ENCODE measurements around the gene CNN2. TPM values are rescaled to one million over a fixed set of nuclear protein-coding genes. Genes with fewer than 3 reads are reported as not detected.

CNN2 gene
- total RNA-seq, 1 experiment from 2014 or later, result 524 TPM

DNA sequence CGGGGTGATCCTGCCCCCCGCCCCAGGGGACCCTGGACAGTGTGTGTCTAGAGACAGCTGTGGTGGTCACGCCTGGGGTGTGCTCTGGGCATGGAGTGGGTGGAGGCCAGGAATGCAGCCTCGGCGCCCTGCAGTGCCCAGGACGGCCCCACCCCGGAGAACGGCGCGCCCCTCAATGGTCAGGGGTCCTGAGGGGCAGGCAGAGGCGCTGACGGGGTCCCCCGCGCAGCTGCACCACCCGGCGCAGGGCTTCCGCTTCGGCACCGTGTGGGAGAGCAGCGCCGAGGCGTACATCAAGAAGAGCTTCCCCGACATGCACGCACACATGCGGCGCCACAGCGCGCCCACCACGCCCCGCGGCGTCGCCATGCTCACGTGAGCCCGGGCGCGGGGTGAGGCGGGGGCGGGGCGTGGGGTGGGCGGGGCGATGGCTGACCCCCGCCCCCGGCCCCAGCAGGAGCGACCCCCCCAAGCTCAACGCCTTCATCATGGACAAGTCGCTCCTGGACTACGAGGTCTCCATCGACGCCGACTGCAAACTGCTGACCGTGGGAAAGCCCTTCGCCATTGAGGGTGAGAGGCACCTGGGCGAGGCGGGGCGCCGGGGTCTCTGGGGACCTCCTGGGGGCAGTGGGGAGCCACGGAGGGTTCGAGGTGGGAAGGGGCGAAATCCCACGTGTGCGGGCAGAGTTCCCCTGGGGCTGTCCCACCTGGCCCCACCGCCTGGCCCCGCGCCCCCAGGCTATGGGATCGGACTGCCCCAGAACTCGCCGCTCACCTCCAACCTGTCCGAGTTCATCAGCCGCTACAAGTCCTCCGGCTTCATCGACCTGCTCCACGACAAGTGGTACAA, 18.8 kb upstream of the CNN2 start:
- H3K27ac ChIP-seq (ENCODE audit: insufficient read length, low read depth, low read length), result no peak overlapping the region
- no peak overlapping the region for H3K23ac ChIP-seq (ENCODE audit: insufficient read length, low read depth, low read length)
- H2BK5ac ChIP-seq (ENCODE audit: insufficient read length, low read length), result no peak overlapping the region
- H2BK120ac ChIP-seq (ENCODE audit: low read depth, low read length, poor library complexity, severe bottlenecking), result no peak overlapping the region
- no peaks in the 10 kb centered on the region for H3K27me3 ChIP-seq (ENCODE audit: insufficient read depth, low read length)
- H3K27ac Mint-ChIP-seq, result no peak overlapping the region
- no peak overlapping the region for H2BK15ac ChIP-seq (ENCODE audit: low read depth, low read length)
- DNase-seq, result no peak
- H3K4me1 Mint-ChIP-seq, result no peaks in the 10 kb centered on the region
- H3K4ac ChIP-seq (ENCODE audit: low read depth, low read length), result no peak overlapping the region
- no peaks in the 10 kb centered on the region for H3K9me3 Mint-ChIP-seq
- WGBS (ENCODE audit: extremely low coverage, insufficient read length, low lambda C conversion rate), result no CpG with 5 or more reads among the region's 73 CpGs
- no peak overlapping the region for H3T11ph ChIP-seq (ENCODE audit: low read length)
- no peaks in the 10 kb centered on the region for H3K4me1 ChIP-seq (ENCODE audit: insufficient read depth, low read length)
- H3K23me2 ChIP-seq (ENCODE audit: insufficient read length, low read depth, low read length, poor library complexity, severe bottlenecking), result no peaks in the 10 kb centered on the region
- no peak overlapping the region for H2BK20ac ChIP-seq (ENCODE audit: low read depth, low read length, poor library complexity, severe bottlenecking)
- H4K8ac ChIP-seq (replicated peaks; ENCODE audit: insufficient read length, low read depth, low read length), result no peak overlapping the region
- no peak overlapping the region for H2AK5ac ChIP-seq (ENCODE audit: insufficient read length, low read length)
- no peak overlapping the region for H3K18ac ChIP-seq (ENCODE audit: insufficient read length, low read depth, low read length)
- no peak overlapping the region for H3K4me3 Mint-ChIP-seq
- peaks cover 5% of the 10 kb centered on the region for H3K27me3 Mint-ChIP-seq (ENCODE audit: low read depth)
- H3K79me2 ChIP-seq (ENCODE audit: insufficient read depth, low read length), result 0 out of 2 replicates have a peak, but pooled peaks cover 2% of the 10 kb centered on the region
- no peaks in the 10 kb centered on the region for H4K20me1 ChIP-seq (ENCODE audit: control insufficient read depth, insufficient read depth, insufficient read length)
- H4K5ac ChIP-seq (ENCODE audit: insufficient read length, low read depth, low read length), result no peak overlapping the region
- H3K14ac ChIP-seq (ENCODE audit: insufficient read depth, low read length), result no peak overlapping the region
- H3K4me2 ChIP-seq (ENCODE audit: insufficient read depth, insufficient read length, low read length), result no peak overlapping the region
- H3K9ac ChIP-seq (ENCODE audit: extremely low read depth, insufficient read length, low read length), result no peak overlapping the region
- TF ChIP-seq, protein P1, sequence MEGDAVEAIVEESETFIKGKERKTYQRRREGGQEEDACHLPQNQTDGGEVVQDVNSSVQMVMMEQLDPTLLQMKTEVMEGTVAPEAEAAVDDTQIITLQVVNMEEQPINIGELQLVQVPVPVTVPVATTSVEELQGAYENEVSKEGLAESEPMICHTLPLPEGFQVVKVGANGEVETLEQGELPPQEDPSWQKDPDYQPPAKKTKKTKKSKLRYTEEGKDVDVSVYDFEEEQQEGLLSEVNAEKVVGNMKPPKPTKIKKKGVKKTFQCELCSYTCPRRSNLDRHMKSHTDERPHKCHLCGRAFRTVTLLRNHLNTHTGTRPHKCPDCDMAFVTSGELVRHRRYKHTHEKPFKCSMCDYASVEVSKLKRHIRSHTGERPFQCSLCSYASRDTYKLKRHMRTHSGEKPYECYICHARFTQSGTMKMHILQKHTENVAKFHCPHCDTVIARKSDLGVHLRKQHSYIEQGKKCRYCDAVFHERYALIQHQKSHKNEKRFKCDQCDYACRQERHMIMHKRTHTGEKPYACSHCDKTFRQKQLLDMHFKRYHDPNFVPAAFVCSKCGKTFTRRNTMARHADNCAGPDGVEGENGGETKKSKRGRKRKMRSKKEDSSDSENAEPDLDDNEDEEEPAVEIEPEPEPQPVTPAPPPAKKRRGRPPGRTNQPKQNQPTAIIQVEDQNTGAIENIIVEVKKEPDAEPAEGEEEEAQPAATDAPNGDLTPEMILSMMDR (conservative IDR thresholded peaks at IDR 0.05), result no peak
- H3K56ac ChIP-seq (ENCODE audit: insufficient read length, low read depth, low read length), result no peak overlapping the region
- H4K91ac ChIP-seq (ENCODE audit: insufficient read length, low read depth, low read length), result no peak overlapping the region
- H2AFZ ChIP-seq (ENCODE audit: low read length), result no peak overlapping the region
- no peaks in the 10 kb centered on the region for H3K9me3 ChIP-seq (ENCODE audit: control insufficient read depth, low read depth, low read length)
- H3K79me1 ChIP-seq (ENCODE audit: insufficient read depth, low read depth, low read length, poor library complexity, severe bottlenecking), result no peaks in the 10 kb centered on the region
- no peak overlapping the region for H2BK12ac ChIP-seq (ENCODE audit: insufficient read length, low read depth, low read length)
- H3K36me3 Mint-ChIP-seq (ENCODE audit: insufficient read depth in 1 of 3, low read depth in 3 of 3), result peaks cover 0 to 20% (median 20%) of the 10 kb centered on the region in 3 experiments; a peak in 5 of 7 replicates

Measured in H9 (cell line).